Upper lobe of left lung (tissue), 4 donors: Measurements from ENCODE around the gene ZNF730.

ENCODE experiments used
- CTCF ChIP-seq, 6 experiments: fragments of 450-650 bp in 4 of 6; fragments of 200-600 bp in 2 of 6; sonication (generic) in 2 of 6; IDR thresholded peaks; one replicate each; pipeline ENCODE4 v1.5.1; 2016 to 2019; ENCODE audit warnings: antibody characterized with exemption in 6 of 6
- POLR2A ChIP-seq, 4 donors: fragments of 450-650 bp; IDR thresholded peaks; one replicate each; pipeline ENCODE4 v1.5.1; 2016 to 2017; ENCODE audit warnings: antibody characterized with exemption in 4 of 4, mild to moderate bottlenecking in 2 of 4

GRCh38 chr19:23145617-23146415 is 29.0 kb downstream of the ZNF730 start:
- TF ChIP-seq POLR2A (IDR thresholded peaks at IDR 0.05) (no peak), CTCF (IDR thresholded peaks at IDR 0.05) (no peak)
